ENCODE measurements around the gene LIPC.
"Not testable (repeated sequence)": the region's sequence is repeated elsewhere in the genome, so short reads cannot be mapped to it uniquely, and the experiment has no call there.

LIPC gene

GRCh38 chr15:58595516-58596263 is 163.9 kb downstream of the LIPC start:
- no peak for DNase-seq

GRCh38 chr15:58597943-58598828 is 166.4 kb downstream of the LIPC start:
- no peak for DNase-seq

- DNase-seq: no peak
Observed at GRCh38 chr15:58598829-58599210, 167.0 kb downstream of the LIPC start.

DNA sequence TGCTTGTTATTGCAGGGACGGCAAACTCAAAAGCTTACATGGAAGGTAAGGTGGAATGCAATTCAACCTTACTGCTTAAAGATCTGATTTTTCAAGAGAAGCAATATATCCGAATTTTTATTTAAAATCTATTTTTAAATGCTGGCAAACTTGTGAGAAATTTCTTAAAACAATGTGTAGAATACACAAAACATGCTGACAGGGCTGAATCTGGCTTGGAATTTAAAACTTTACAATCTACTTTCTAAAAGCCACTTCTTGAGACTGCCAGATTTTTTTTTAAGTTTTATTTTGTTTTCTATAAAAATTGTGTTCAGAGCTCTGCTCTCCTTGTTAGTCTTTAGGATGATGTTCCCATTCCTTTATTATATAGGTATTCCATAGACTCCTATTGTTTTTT is 171.0 kb downstream of the LIPC start:
- no peak for DNase-seq

- DNase-seq: not testable (repeated sequence)
Observed at GRCh38 chr15:58603927-58604326, 172.1 kb downstream of the LIPC start.

DNA sequence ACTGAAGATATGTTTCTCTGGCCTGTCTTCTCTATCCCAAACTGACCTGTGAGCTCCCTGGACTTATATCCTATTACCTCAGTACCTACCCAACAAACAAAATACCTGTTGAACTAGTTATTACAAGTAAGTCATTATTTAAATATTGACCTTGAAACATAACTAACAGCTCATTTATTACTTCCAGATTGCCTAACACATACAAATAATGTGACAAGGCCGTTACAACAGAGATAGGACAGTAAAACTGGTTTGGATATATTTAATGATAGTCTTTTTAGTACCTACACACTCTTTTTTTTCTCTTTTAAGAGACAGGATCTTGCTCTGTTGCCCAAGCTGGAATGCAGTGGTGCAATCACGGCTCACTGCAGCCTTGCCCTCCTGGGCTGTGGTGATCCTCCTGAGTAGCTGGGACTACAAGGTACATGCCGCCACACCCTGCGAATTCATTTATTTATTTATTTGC is 172.7 kb downstream of the LIPC start:
- DNase-seq: no peak

DNA sequence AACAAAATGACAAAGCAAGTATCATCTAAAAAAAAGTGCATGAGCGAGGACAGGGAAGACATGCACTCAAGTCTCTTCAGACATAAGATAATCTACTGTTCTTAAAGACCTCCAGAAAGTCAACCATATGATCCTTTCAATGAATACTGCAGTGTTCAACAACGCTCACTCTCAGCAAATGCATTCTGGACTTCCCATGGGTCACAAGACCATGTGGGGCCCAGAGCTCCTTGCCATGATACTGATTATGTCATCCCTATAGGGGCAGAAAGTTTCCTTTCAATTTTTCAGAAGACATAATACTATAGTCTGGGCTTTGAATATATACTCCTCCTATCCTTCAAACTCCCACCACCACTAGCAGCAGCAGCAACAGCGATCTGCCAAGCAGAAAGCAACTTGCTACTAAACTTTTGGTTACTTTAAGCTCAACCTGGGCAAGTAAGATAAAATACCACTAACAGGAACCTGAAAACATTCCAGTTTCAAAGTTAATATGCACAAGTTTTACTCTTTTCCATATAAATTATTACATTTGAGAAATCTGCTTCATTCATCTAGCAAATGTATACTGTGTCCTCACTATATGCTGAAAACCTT is 174.2 kb downstream of the LIPC start:
- no peak for DNase-seq

DNA sequence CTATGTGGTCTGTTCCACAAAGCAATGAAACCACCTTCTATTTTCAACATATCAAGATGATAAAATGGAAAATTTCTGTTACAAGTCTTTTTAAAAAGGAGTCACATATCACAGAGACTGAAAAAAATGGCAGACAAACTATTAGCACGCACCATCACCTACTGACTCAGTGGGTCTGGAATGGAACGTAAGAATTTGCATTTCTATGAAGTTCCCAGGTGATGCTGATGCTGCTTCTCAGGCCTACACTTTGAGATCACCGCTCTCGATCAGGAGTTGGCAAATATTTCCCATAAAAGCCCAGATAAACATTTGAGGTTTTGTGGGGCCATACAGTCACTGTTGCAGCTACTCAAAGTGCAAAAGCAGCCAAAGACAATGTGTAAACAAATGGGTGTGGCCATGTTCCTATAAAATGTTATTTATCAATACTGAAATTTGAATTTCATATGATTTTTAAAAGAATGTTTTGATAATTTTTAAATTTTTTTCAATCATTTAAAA is 174.8 kb downstream of the LIPC start:
- DNase-seq: no peak

DNA sequence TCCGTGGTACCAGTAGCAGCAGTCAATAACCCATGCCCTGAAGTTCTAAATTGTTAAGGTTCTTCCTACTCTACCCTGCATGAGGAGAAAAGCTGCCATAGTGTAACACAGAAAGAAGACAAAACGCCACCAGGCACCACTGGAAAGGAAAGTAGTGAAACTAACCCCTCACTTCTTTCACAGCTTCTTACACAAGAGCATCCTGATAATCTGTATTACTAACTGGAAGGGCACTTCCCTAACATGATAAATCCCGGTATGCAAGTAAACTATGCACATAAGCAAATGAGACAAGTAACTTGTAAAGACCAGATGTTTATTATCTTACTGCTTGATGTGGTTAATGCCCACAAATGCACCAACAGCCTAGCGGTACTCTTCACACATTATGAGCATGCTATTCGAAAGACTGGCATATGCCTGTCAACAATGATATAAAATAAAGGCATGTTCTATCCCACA is 176.4 kb downstream of the LIPC start:
- no peak for DNase-seq

DNA sequence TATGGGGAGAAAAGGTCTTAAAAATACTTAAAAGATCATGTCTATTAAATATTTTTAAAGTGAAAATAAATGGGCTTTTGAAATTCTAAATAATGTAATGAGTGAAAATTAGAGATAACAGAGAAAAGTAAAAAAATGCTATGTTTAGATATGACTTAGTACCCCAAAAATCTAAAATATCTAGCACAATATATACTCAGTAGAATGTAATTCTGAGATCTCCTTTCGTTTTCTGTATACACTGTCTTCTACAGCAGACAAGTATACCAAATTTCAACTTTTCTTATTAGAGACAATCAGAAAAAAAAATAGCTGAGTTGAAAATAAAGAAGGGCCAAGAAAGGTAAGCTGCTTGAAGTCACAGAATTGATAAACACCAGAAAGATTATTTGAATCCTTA is 176.9 kb downstream of the LIPC start:
- no peak for DNase-seq

DNA sequence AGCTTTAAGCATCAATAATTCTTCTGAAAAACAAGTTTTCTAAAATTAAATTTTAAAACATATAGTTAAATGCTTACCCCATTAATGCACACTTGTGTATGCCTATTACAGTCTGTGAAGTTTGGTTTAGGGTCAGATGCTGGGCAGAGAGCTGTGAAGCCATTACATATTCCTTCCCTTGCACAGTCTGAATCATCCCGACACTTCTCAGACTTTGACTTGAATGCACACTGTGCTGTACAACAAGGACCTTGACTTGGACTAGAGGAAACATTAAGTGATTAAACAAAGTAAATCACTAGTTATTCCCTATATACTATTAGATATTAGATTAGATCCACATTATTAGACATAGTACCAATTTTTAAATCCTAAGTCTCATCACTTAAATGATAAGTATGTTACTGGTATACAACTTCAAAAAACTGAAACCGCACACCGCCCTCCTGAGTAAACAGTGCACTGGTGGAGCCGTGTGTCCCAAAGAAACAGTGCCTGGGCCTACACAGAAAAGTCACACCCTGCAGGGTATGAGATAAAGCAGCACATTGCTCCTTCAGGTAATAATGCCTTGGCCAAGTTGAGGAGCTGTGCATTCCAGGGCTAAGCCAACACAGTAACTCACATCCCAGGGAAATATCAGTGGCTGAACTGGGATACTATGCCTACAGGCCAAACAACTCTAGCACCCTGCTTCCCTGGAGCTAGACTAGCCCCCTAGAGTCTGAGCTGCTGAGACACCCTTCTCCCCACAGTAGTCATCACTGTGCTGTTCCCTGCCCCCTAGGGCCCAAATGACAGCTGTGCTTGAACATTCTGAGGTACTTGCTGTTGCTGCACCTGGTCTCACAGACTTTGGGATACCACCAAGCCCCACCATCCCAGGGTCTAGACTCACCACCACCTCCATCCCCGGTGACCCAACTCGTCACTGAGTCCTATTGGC is 180.2 kb downstream of the LIPC start:
- DNase-seq: no peak

DNA sequence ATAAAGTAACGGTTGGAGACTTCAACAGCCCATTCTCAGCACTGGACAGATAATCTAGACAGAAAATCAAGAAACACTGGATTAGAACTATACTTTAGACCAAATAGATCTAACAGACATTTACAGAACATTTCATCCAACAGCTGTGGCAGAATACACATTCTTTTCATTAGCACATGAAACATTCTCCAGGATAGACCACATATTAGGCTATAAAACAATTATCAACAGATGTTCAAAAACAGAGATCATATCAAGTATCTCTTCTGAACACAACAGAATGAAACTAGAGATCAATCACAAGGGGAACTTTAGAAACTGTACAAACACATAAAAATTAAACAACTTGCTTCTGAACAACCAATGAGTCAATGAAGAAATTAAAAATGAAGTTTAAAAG is 184.4 kb downstream of the LIPC start:
- DNase-seq: no peak
